CD14-positive monocyte (primary cell): ENCODE data around the gene ACTA2. TPM values are rescaled to one million over a fixed set of nuclear protein-coding genes. Genes with fewer than 3 reads are reported as not detected.

Experiments
- DNase-seq, 3 donors: peaks; one replicate each; pipeline ENCODE4 v3.0.0-alpha.2; 2011 to 2022
- H2AFZ ChIP-seq: 2 replicates; pipeline ENCODE4 v1.6.0; 2012; ENCODE audit warnings: mild to moderate bottlenecking, low read depth, low read length, inconsistent platforms; ENCODE audit not compliant: insufficient read depth, poor library complexity, severe bottlenecking
- H3K27ac ChIP-seq, 2 donors: 1 replicate in 1 of 2; 2 replicates in 1 of 2; pipeline ENCODE4 v1.5.1; 2012 to 2013; ENCODE audit warnings: low read length in 2 of 2, control low read depth in 1 of 2, inconsistent platforms in 1 of 2, low read depth in 1 of 2, mild to moderate bottlenecking in 1 of 2
- H3K27me3 ChIP-seq, 2 donors: one replicate each; pipeline versions ENCODE4 v1.6.0 to v1.6.1; 2011 to 2013; ENCODE audit warnings: low read length in 2 of 2; ENCODE audit not compliant: control insufficient read depth in 2 of 2, insufficient read depth in 2 of 2
- H3K36me3 ChIP-seq, 2 donors: replicated peaks in 1 of 2; 1 replicate in 1 of 2; 2 replicates in 1 of 2; pipeline versions ENCODE4 v1.5.1 to v1.6.1; 2012 to 2013; ENCODE audit warnings: low read length in 2 of 2, control low read depth in 1 of 2, inconsistent platforms in 1 of 2, mild to moderate bottlenecking in 1 of 2; ENCODE audit not compliant: insufficient read depth in 2 of 2, control insufficient read depth in 1 of 2
- H3K4me1 ChIP-seq, 2 donors: 1 replicate in 1 of 2; 2 replicates in 1 of 2; pipeline versions ENCODE4 v1.5.1 to v1.6.1; 2012 to 2013; ENCODE audit warnings: low read length in 2 of 2, control low read depth in 1 of 2, inconsistent platforms in 1 of 2, mild to moderate bottlenecking in 1 of 2, moderate library complexity in 1 of 2; ENCODE audit not compliant: insufficient read depth in 2 of 2, control insufficient read depth in 1 of 2
- H3K4me2 ChIP-seq: replicated peaks from 2 replicates; pipeline ENCODE3; 2012; ENCODE audit warnings: low read length, moderate library complexity, mild to moderate bottlenecking; ENCODE audit not compliant: poor library complexity, severe bottlenecking; ENCODE audit errors: extremely low read depth
- H3K4me3 ChIP-seq, 3 experiments: fragments of 200-600 bp in 1 of 3; sonication (generic) in 1 of 3; replicated peaks in 1 of 3; 1 replicate in 2 of 3; 2 replicates in 1 of 3; pipeline ENCODE4 v1.5.1; 2011 to 2013; ENCODE audit warnings: low read length in 3 of 3, mild to moderate bottlenecking in 3 of 3, control low read depth in 2 of 3, low read depth in 2 of 3, inconsistent platforms in 1 of 3, moderate library complexity in 1 of 3
- H3K79me2 ChIP-seq: 2 replicates; pipeline ENCODE4 v1.6.0; 2012; ENCODE audit warnings: mild to moderate bottlenecking, control low read depth, inconsistent platforms, low read length, moderate library complexity; ENCODE audit not compliant: insufficient read depth
- H3K9ac ChIP-seq: 2 replicates; pipeline ENCODE4 v1.6.0; 2017; ENCODE audit warnings: low read length, mild to moderate bottlenecking; ENCODE audit not compliant: insufficient read depth, poor library complexity, severe bottlenecking
- H3K9me3 ChIP-seq, 2 donors: replicated peaks in 1 of 2; 1 replicate in 1 of 2; 2 replicates in 1 of 2; pipeline versions ENCODE4 v1.5.1 to v1.6.1; 2012 to 2013; ENCODE audit warnings: low read length in 2 of 2, control low read depth in 1 of 2; ENCODE audit not compliant: control insufficient read depth in 1 of 2, insufficient read depth in 1 of 2
- H4K20me1 ChIP-seq: 2 replicates; pipeline ENCODE4 v1.6.0; 2012; ENCODE audit warnings: mild to moderate bottlenecking, low read length, control low read depth, moderate library complexity; ENCODE audit not compliant: insufficient read depth
- H3K27ac Mint-ChIP-seq, 7 donors: one replicate each; pipeline ENCODE4 v1.8.0; 2020; ENCODE audit warnings: mild to moderate bottlenecking in 7 of 7, mixed read lengths in 7 of 7, moderate library complexity in 6 of 7, inconsistent platforms in 2 of 7
- H3K27me3 Mint-ChIP-seq, 3 donors: one replicate each; pipeline ENCODE4 v1.8.0; 2021 to 2022; ENCODE audit warnings: low read depth in 3 of 3, mild to moderate bottlenecking in 3 of 3, mixed read lengths in 3 of 3, moderate library complexity in 3 of 3, inconsistent platforms in 1 of 3
- H3K36me3 Mint-ChIP-seq, 2 donors: one replicate each; pipeline ENCODE4 v1.8.0; 2020; ENCODE audit warnings: mixed read lengths in 2 of 2, inconsistent platforms in 1 of 2, mild to moderate bottlenecking in 1 of 2
- H3K4me1 Mint-ChIP-seq: one replicate; pipeline ENCODE4 v1.8.0; 2020; ENCODE audit warnings: mild to moderate bottlenecking, mixed read lengths
- H3K4me3 Mint-ChIP-seq, 2 donors: one replicate each; pipeline ENCODE4 v1.8.0; 2020; ENCODE audit warnings: mild to moderate bottlenecking in 2 of 2, mixed read lengths in 2 of 2, moderate library complexity in 1 of 2
- H3K9me3 Mint-ChIP-seq, 7 donors: one replicate each; pipeline ENCODE4 v1.8.0; 2020 to 2022; ENCODE audit warnings: mixed read lengths in 7 of 7, mild to moderate bottlenecking in 6 of 7, moderate library complexity in 6 of 7, inconsistent platforms in 2 of 7
- WGBS: methylation state at CpG from one replicate; pipeline ENCODE4 v1.1.5; 2013; ENCODE audit warnings: missing lambda C conversion rate; ENCODE audit not compliant: insufficient coverage; 5-methylcytosine and 5-hydroxymethylcytosine counted together
- intact Hi-C, 2 donors: fragments of 100-400 bp; cut with micrococcal nuclease; formaldehyde crosslinking; loops; one replicate each; pipeline versions ENCODE4 v1.15.0 to v1.15.1; 2023
- polyA plus RNA-seq, 3 donors: library from polyadenylated mRNA; depleted of rRNA in 1 of 3; unstranded in 2 of 3; stranded (reverse) in 1 of 3; fragments of 300-500 nt in 2 of 3; fragments of >200 nt in 1 of 3; fragmentation: Illumina TruSeq in 2 of 3; gene quantifications; 1 replicate in 2 of 3; 2 replicates in 1 of 3; pipeline ENCODE4 v1.2.3, GENCODE V29; 2012 to 2021
- TF ChIP-seq, protein P1 (sequence below): fragments of 200-600 bp; IDR thresholded peaks from one replicate; pipeline ENCODE4 v1.8.0; 2022; ENCODE audit warnings: antibody characterized with exemption, mild to moderate bottlenecking

ACTA2 gene
- polyA plus RNA-seq, 3 donors: 4.4 to 12.3 (median 6.8) TPM

DNA sequence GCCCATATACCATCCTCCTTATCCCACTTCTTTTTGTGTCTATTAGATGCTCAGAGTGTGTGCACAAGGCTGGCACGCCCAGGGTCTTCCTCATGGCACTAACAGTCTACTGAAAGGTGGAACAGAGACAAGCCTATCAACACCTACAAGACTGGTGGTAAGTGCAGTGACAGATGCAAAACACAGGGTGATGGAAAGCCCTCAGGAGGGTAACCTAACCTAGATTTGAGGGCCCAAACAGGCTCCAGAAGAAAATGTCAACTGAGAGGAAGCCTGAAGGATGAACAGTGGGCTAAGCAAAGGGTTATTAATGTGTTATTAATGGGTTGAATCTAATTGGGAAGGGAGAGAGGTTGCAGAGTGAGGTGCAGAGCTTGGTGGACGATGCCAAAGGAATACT is 36.9 kb upstream of the ACTA2 start:
- Histone ChIP-seq H3K4me1 (peaks cover 53 to 67% of the 10 kb centered on the region in 2 donors), H3K9ac (no peak overlapping the region)

DNA sequence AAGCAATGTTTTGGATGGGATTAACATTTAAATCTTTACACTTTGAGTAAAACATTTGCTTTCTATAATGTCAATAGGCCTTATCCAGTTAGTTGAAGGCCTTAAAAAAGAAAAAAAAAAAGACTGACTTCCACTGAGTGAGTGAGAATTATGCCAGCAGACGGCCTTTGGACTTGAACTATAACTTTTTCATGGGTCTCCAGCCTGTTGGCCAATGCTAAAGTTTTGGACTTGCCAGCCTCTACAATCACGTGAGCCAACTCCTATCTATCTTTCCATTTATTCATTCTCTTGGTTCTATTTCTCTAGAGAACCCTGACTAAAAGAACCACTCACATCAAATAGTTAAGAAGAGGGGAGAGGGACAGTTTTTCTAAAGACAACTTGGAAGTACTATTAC is 35.3 kb upstream of the ACTA2 start:
- TF ChIP-seq, protein P1, sequence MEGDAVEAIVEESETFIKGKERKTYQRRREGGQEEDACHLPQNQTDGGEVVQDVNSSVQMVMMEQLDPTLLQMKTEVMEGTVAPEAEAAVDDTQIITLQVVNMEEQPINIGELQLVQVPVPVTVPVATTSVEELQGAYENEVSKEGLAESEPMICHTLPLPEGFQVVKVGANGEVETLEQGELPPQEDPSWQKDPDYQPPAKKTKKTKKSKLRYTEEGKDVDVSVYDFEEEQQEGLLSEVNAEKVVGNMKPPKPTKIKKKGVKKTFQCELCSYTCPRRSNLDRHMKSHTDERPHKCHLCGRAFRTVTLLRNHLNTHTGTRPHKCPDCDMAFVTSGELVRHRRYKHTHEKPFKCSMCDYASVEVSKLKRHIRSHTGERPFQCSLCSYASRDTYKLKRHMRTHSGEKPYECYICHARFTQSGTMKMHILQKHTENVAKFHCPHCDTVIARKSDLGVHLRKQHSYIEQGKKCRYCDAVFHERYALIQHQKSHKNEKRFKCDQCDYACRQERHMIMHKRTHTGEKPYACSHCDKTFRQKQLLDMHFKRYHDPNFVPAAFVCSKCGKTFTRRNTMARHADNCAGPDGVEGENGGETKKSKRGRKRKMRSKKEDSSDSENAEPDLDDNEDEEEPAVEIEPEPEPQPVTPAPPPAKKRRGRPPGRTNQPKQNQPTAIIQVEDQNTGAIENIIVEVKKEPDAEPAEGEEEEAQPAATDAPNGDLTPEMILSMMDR: no peak
- Histone ChIP-seq H3K9ac (no peak overlapping the region), H3K9me3 (no peaks in the 10 kb centered on the region), H3K36me3 (no peaks in the 10 kb centered on the region), H3K79me2 (peaks cover 17% of the 10 kb centered on the region), H3K4me3 (no peak overlapping the region), H3K27ac (no peak overlapping the region), H4K20me1 (peaks cover under 1% of the 10 kb centered on the region), H3K4me1 (peaks cover 42 to 51% of the 10 kb centered on the region in 2 donors), H2AFZ (no peak overlapping the region), H3K4me2 (no peak overlapping the region), H3K27me3 (no peaks in the 10 kb centered on the region)
- peaks cover 0 to 7% (median 0%) of the 10 kb centered on the region in 3 donors for H3K27me3 Mint-ChIP-seq
- H3K27ac Mint-ChIP-seq: peak overlapping the region in 2 of 7 donors; percentile 2 to 8
- WGBS: 50% methylated on average over 1 of the region's 2 CpGs
- H3K4me3 Mint-ChIP-seq: no peak overlapping the region
- intact Hi-C loops: no loop called here
- DNase-seq: no peak
- peaks cover 3 to 5% (median 4%) of the 10 kb centered on the region in 7 donors for H3K9me3 Mint-ChIP-seq
- peaks cover 50% of the 10 kb centered on the region for H3K4me1 Mint-ChIP-seq
- H3K36me3 Mint-ChIP-seq: peaks cover 3 to 6% of the 10 kb centered on the region in 2 donors

More for the DNA sequence above, 36.9 kb upstream of the ACTA2 start:
- H3K4me2 ChIP-seq: peak overlapping the region; percentile 87
- no peak for DNase-seq
- Mint-ChIP-seq H3K4me1 (peaks cover 61% of the 10 kb centered on the region), H3K27ac (peak overlapping the region; percentile 94 to 99 (median 99)), H3K36me3 (peaks cover 0 to 6% of the 10 kb centered on the region in 2 donors), H3K27me3 (peaks cover 0 to 7% (median 0%) of the 10 kb centered on the region in 3 donors), H3K4me3 (peak overlapping the region; percentile 99), H3K9me3 (peaks cover 3 to 5% (median 4%) of the 10 kb centered on the region in 7 donors)
- H2AFZ ChIP-seq: no peak overlapping the region
- H3K27me3 ChIP-seq: no peaks in the 10 kb centered on the region
- H3K9me3 ChIP-seq: no peaks in the 10 kb centered on the region
- H3K79me2 ChIP-seq: peaks cover 33% of the 10 kb centered on the region
- TF ChIP-seq, protein P1: no peak
- H3K36me3 ChIP-seq: no peaks in the 10 kb centered on the region
- WGBS: 0% methylated on average over 1 of the region's 2 CpGs
- H3K4me3 ChIP-seq: peak overlapping the region in 2 of 3 experiments; percentile 82 to 86
- peaks cover 6% of the 10 kb centered on the region for H4K20me1 ChIP-seq
- intact Hi-C loops: no loop called here
- peak overlapping the region; percentile 91 to 95 for H3K27ac ChIP-seq
